ENCODE measurements around the gene FAM131A. TPM values are rescaled to one million over a fixed set of nuclear protein-coding genes. Genes with fewer than 3 reads are reported as not detected.

FAM131A gene
- total RNA-seq, 2 experiments from 2014 or later: 3.1 to 4.5 TPM

- Mint-ChIP-seq H3K9me3 (ENCODE audit: low read depth) (no peaks in the 10 kb centered on the region), H3K4me1 (peaks cover 29% of the 10 kb centered on the region), H3K4me3 (no peak overlapping the region), H3K36me3 (peaks cover 39% of the 10 kb centered on the region), H3K27me3 (peaks cover 5% of the 10 kb centered on the region), H3K27ac (no peak overlapping the region)
- ATAC-seq (no peak), DNase-seq (no peak)
- CTCF ChIA-PET: interaction anchor here (1.3 to 5.4 kb wide), 4 partner anchors 10 to 175 kb away, joined by 3 to 36 read pairs (median 3); no protein-coding TSS in a partner anchor
These were observed 31.3 kb downstream of the FAM131A start for GRCh38 chr3:184368586-184369183.

GRCh38 chr3:184371570-184372018, 34.2 kb downstream of the FAM131A start:
- peaks cover 24% of the 10 kb centered on the region for H3K27me3 Mint-ChIP-seq
- no peak overlapping the region for H3K27ac Mint-ChIP-seq
- DNase-seq: peak; percentile 78
- H3K9me3 Mint-ChIP-seq (ENCODE audit: low read depth): no peaks in the 10 kb centered on the region
- peak; percentile 99 for ATAC-seq
- H3K4me1 Mint-ChIP-seq: peaks cover 9% of the 10 kb centered on the region
- peaks cover 23% of the 10 kb centered on the region for H3K36me3 Mint-ChIP-seq
- H3K4me3 Mint-ChIP-seq: no peak overlapping the region
- CTCF ChIA-PET: interaction anchor here (0.6 to 5.4 kb wide), 36 partner anchors 8 to 407 kb away, joined by 3 to 48 read pairs (median 6); partner anchors contain the start of genes CHRD and EPHB3

- peaks cover 16% of the 10 kb centered on the region for H3K36me3 Mint-ChIP-seq
- peaks cover 30% of the 10 kb centered on the region for H3K27me3 Mint-ChIP-seq
- peaks cover 5% of the 10 kb centered on the region for H3K4me1 Mint-ChIP-seq
- ATAC-seq (no peak), DNase-seq (no peak)
- H3K27ac Mint-ChIP-seq: no peak overlapping the region
- CTCF ChIA-PET: interaction anchor here (0.6 to 5.4 kb wide), 26 partner anchors 9 to 189 kb away, joined by 3 to 48 read pairs (median 8); partner anchors contain the start of gene EPHB3
- H3K9me3 Mint-ChIP-seq (ENCODE audit: low read depth): no peaks in the 10 kb centered on the region
- no peak overlapping the region for H3K4me3 Mint-ChIP-seq
These were observed 35.0 kb downstream of the FAM131A start for GRCh38 chr3:184372296-184372821.

DNA sequence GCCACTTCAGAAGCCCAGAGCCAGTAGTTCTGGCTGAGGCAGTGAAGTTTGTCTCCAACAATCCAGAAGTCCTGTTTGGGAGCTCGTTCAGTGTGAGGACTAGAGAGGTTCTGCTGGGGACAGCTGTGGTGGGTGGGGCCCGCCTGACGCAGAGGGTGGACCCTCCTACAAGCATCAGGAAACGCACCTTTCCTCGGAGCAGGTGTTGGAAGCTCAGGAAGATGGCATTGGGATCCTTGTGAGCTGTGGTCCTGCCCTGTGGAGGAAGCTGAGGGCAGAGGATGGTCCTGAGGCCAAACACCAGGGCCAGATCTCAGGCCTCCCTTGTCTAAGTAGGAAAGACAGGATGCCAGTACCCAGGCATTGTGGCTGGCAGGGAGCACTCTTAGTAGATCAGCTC, 35.5 kb downstream of the FAM131A start:
- Mint-ChIP-seq H3K4me3 (no peak overlapping the region), H3K27ac (no peak overlapping the region), H3K9me3 (ENCODE audit: low read depth) (no peaks in the 10 kb centered on the region), H3K4me1 (peaks cover 5% of the 10 kb centered on the region), H3K27me3 (peaks cover 35% of the 10 kb centered on the region), H3K36me3 (peaks cover 13% of the 10 kb centered on the region)
- CTCF ChIA-PET: interaction anchor here (1.1 to 5.4 kb wide), 8 partner anchors 9 to 168 kb away, joined by 3 to 48 read pairs (median 14); no protein-coding TSS in a partner anchor
- DNase-seq (no peak), ATAC-seq (no peak)

DNA sequence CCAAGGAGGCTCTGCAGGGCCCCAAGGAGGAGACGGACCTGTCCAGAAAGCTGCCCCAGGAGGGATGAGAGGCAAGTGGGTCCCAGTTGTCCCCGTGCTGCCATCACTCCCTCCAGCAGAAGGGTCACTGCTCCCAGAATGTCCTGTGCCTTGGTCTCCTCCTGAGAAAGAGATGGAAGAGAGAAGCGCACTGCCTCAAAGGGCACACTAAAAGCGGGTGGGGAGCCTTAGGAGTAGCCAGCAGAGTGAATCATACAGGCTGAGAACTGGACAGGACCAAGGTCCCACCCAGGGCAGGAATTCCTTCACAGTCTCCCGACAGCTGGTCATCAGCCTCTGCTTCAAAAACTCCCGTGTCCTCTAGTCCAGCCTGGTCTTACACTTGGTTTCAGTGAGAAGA, 36.0 kb downstream of the FAM131A start:
- Mint-ChIP-seq H3K4me1 (peaks cover 5% of the 10 kb centered on the region), H3K36me3 (peaks cover 11% of the 10 kb centered on the region), H3K27me3 (peaks cover 40% of the 10 kb centered on the region), H3K9me3 (ENCODE audit: low read depth) (no peaks in the 10 kb centered on the region), H3K27ac (no peak overlapping the region), H3K4me3 (no peak overlapping the region)
- CTCF ChIA-PET: interaction anchor here (1.1 to 5.4 kb wide), 4 partner anchors 19 to 168 kb away, joined by 3 to 48 read pairs (median 20); no protein-coding TSS in a partner anchor
- DNase-seq (no peak), ATAC-seq (no peak)

DNA sequence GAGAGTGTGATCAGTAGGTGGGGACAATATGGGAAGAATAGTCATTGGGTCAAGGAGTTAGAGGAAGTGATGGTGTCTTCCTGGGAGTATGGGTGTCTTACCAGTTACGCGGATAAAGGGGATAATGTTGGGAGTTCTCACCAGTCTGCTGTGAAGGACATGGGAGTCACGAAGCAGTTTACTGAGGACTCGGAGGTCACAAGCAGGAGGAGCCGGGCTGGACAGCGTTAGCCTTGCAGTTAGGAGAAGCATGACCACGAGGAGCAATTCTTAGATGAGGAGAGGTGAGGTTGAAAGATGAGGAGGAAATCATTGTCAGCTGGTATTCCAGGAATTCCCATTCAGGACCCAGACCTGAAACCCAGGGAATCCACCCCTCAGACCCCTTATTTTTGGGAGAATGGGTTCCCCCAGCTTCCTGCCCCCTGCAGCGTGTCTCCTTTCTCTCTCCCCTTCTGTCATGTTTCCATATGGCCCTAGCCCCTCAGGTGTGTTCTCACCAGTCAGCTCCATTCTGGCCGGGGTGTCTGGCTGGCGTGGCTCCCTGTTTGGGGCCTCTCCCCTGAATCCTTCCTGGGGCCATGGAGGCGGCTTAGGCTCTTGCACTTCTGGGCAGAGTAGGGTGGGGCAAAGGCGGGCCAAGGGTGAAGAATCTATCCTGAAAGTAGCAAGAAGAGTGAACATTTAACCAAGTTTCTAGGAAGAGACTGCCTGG, 38.5 kb downstream of the FAM131A start:
- ATAC-seq (no peak), DNase-seq (no peak)
- CTCF ChIA-PET: interaction anchor here (1.2 to 1.5 kb wide), 2 partner anchors 138 to 166 kb away, joined by 3 to 4 read pairs; no protein-coding TSS in a partner anchor
- Mint-ChIP-seq H3K27me3 (peaks cover 55% of the 10 kb centered on the region), H3K27ac (no peak overlapping the region), H3K36me3 (no peaks in the 10 kb centered on the region), H3K4me1 (peaks cover 7% of the 10 kb centered on the region), H3K9me3 (ENCODE audit: low read depth) (no peaks in the 10 kb centered on the region), H3K4me3 (no peak overlapping the region)

- Mint-ChIP-seq H3K27ac (no peak overlapping the region), H3K27me3 (peaks cover 70% of the 10 kb centered on the region), H3K4me3 (no peak overlapping the region), H3K9me3 (ENCODE audit: low read depth) (no peaks in the 10 kb centered on the region), H3K36me3 (no peaks in the 10 kb centered on the region), H3K4me1 (peaks cover 4% of the 10 kb centered on the region)
- DNase-seq (no peak), ATAC-seq (no peak)
- CTCF ChIA-PET: interaction anchor here (0.7 kb wide), 1 partner anchor 136 kb away, joined by 3 read pairs; no protein-coding TSS in a partner anchor
These were observed 40.0 kb downstream of the FAM131A start for GRCh38 chr3:184377374-184377773.

- peaks cover 75% of the 10 kb centered on the region for H3K27me3 Mint-ChIP-seq
- CTCF ChIA-PET: interaction anchor here (0.7 kb wide), 1 partner anchor 136 kb away, joined by 3 read pairs; no protein-coding TSS in a partner anchor
- no peak within 1 kb of the TSS for H3K4me3 Mint-ChIP-seq
- H3K36me3 Mint-ChIP-seq: no peaks in the 10 kb centered on the region
- peaks cover 4% of the 10 kb centered on the region for H3K4me1 Mint-ChIP-seq
- no peak for ATAC-seq
- no peak within 1 kb of the TSS for H3K27ac Mint-ChIP-seq
- H3K9me3 Mint-ChIP-seq (ENCODE audit: low read depth): no peaks in the 10 kb centered on the region
- no peak for DNase-seq
These were observed 40.6 kb downstream of the FAM131A start, which contains the start of gene THPO for GRCh38 chr3:184377882-184378445. Gene THPO, minus strand, starts transcription at chr3:184378207. Its CDS starts 1,948 bp downstream, at chr3:184376259.

DNA sequence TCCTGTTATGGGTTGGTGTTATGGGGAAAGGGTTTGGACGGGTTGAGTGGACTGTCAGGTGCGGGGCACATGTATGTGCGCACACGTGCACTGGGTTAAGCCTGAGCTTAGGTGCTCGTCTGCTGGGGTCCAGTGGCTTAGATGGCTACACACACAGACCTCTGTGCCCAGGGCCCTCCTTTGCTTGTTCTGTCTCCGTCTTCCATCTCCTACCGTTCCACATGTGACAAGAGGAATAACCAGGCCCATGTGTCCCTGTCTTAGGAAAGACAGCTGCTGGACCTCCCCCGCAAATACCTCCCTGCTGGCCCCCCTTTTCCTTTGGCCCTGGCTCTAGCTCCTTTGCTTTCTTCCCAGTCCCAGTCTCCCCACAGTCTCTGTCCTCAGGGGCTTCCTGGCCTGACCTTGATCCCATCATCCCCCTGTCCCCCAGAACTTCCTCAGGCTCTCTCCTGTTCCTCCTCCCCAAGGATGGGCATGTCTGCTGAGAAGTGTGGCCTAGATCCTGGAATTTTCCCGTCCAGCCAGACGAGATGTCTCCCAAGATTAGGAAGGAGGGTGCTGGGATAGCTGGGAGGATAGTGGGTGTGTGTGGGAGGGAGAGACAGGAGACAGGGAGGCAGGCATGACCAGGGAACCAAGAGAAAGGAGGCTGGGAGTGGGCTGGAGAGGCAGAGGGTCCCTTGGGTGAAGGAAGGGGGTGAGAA, 41.4 kb downstream of the FAM131A start:
- Mint-ChIP-seq H3K27me3 (peaks cover 74% of the 10 kb centered on the region), H3K4me3 (no peak overlapping the region), H3K9me3 (ENCODE audit: low read depth) (no peaks in the 10 kb centered on the region), H3K27ac (no peak overlapping the region), H3K36me3 (no peaks in the 10 kb centered on the region), H3K4me1 (peaks cover 4% of the 10 kb centered on the region)
- CTCF ChIA-PET: no interaction called here
- DNase-seq (no peak), ATAC-seq (no peak)

DNA sequence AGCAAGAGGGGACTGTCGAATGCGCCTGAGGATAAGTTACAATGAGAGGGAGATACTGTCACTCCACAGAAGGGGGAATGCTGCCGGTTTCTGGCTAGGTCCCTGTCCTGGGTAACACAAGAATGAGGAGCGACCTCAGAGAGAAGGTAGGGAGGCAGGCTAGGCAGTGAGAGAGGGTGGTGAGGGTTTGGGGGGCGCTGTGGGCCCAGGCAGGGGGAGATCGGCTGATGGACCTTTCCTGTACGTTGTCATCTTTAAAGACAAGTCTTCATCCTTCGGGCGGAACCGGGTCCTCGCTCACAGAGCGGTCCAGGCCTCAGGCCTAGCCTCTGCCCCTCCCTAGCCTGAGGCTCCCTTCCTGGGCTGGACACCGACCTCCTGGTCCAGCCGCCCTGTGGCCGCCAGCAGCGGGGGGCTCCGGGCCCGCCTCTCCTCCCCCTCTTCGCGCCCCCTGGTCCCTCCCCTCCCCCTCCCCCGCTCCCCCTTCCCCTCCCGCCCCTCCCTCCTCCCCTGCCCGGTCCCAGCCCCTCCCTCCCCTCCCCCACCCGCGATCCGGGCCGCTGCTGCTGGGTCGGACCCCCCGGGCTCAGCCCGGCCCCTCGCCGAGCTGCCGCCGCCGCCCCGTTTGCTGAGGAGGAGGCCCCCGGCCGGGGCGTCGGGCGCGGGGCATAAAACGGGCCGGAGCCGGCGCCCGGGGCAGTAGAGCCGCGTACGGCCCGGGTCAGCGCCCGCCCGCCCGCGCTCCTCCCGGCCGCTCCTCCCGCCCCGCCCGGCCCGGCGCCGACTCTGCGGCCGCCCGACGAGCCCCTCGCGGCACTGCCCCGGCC, 42.2 kb downstream of the FAM131A start, which contains the start of gene CHRD:
CHRD (plus strand) TSS at position 697 of the 827 bp plus-strand sequence. CDS start 265 bp downstream, outside the sequence.
- Mint-ChIP-seq H3K9me3 (ENCODE audit: low read depth) (no peaks in the 10 kb centered on the region), H3K4me3 (peak within 1 kb of the TSS; percentile 20), H3K36me3 (no peaks in the 10 kb centered on the region), H3K27ac (no peak within 1 kb of the TSS), H3K4me1 (peaks cover 4% of the 10 kb centered on the region), H3K27me3 (peaks cover 70% of the 10 kb centered on the region)
- CTCF ChIA-PET: interaction anchor here (2.1 kb wide), 1 partner anchor 8 kb away, joined by 6 read pairs; no protein-coding TSS in a partner anchor
- ATAC-seq (no peak), DNase-seq (no peak)

GRCh38 chr3:184380185-184380626, 42.8 kb downstream of the FAM131A start:
- ATAC-seq (no peak), DNase-seq (no peak)
- Mint-ChIP-seq H3K4me3 (no peak overlapping the region), H3K27me3 (peaks cover 66% of the 10 kb centered on the region), H3K27ac (no peak overlapping the region), H3K9me3 (ENCODE audit: low read depth) (no peaks in the 10 kb centered on the region), H3K36me3 (no peaks in the 10 kb centered on the region), H3K4me1 (peaks cover 4% of the 10 kb centered on the region)
- CTCF ChIA-PET: interaction anchor here (1.2 to 2.1 kb wide), 2 partner anchors 9 to 16 kb away, joined by 3 to 6 read pairs; no protein-coding TSS in a partner anchor
